ACC112 (cell line): ENCODE results near the gene ARAP1.

ENCODE experiments used
- H2AFZ ChIP-seq: fragments of 200-600 bp; sonication (generic); one replicate; pipeline ENCODE4 v1.6.0; 2017; ENCODE audit warnings: antibody characterized with exemption, low read length; ENCODE audit not compliant: unreplicated experiment
- H3K27ac ChIP-seq: fragments of 200-600 bp; sonication (generic); 2 replicates; pipeline ENCODE4 v1.5.1; 2014; ENCODE audit warnings: low read depth, mild to moderate bottlenecking, antibody characterized with exemption, low read length, moderate library complexity
- H3K27me3 ChIP-seq: fragments of 200-600 bp; sonication (generic); 2 replicates; pipeline ENCODE4 v1.6.1; 2014; ENCODE audit warnings: mild to moderate bottlenecking, antibody characterized with exemption, low read length, moderate library complexity, mixed read lengths; ENCODE audit not compliant: insufficient read depth
- H3K36me3 ChIP-seq: fragments of 200-600 bp; sonication (generic); 2 replicates; pipeline ENCODE4 v1.6.1; 2016; ENCODE audit warnings: mild to moderate bottlenecking, antibody characterized with exemption, low read length, moderate library complexity, mixed read lengths; ENCODE audit not compliant: insufficient read depth
- H3K4me1 ChIP-seq: fragments of 200-600 bp; sonication (generic); one replicate; pipeline ENCODE4 v1.6.1; 2016; ENCODE audit warnings: low read length, mixed read lengths; ENCODE audit not compliant: insufficient read depth, unreplicated experiment, control insufficient read depth
- H3K4me3 ChIP-seq: fragments of 200-600 bp; sonication (generic); 2 replicates; pipeline ENCODE4 v1.5.1; 2014; ENCODE audit warnings: mild to moderate bottlenecking, low read depth, low read length
- H3K79me2 ChIP-seq: fragments of 200-600 bp; sonication (generic); one replicate; pipeline ENCODE4 v1.6.0; 2016; ENCODE audit warnings: low read length; ENCODE audit not compliant: control insufficient read depth, unreplicated experiment, insufficient read depth

Gene ARAP1

GRCh38 chr11:72688929-72689328, 63.3 kb downstream of the ARAP1 start:
- Histone ChIP-seq H2AFZ (no peak overlapping the region), H3K4me3 (no peak overlapping the region), H3K4me1 (peaks cover 11% of the 10 kb centered on the region), H3K79me2 (no peaks in the 10 kb centered on the region), H3K27me3 (no peaks in the 10 kb centered on the region), H3K27ac (no peak overlapping the region), H3K36me3 (peaks cover 6% of the 10 kb centered on the region; the same call in 1 of the 2 replicates)

DNA sequence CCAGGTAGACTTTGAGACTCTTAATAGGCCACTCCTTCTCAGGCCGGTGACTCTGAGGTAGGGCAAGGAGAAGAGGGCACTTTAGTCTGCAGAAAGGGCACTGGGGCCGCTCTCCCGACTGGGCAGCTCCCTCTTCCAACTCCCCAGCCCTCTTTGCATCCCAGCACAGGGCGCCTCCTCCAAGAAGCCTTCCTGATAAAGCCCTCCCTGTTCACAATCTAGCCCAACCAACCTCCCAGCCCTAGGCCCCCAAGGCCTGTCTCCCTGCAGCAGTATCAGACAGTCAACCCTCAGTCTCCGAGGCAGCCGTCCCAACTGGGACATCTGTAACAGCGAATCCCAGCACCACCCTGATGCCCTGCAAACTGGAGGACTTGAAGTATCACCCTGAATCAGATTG, 63.7 kb downstream of the ARAP1 start:
- H3K27ac ChIP-seq = no peak overlapping the region
- peaks cover 13% of the 10 kb centered on the region for H3K4me1 ChIP-seq
- no peak overlapping the region for H3K4me3 ChIP-seq
- H3K79me2 ChIP-seq = no peaks in the 10 kb centered on the region
- H3K36me3 ChIP-seq = peaks cover 6% of the 10 kb centered on the region; the same call in 1 of the 2 replicates
- H3K27me3 ChIP-seq = no peaks in the 10 kb centered on the region
- no peak overlapping the region for H2AFZ ChIP-seq

GRCh38 chr11:72687326-72687725, 64.9 kb downstream of the ARAP1 start:
- H3K4me3 ChIP-seq = no peak overlapping the region
- no peak overlapping the region for H2AFZ ChIP-seq
- no peaks in the 10 kb centered on the region for H3K79me2 ChIP-seq
- H3K27me3 ChIP-seq = no peaks in the 10 kb centered on the region
- H3K4me1 ChIP-seq = peaks cover 13% of the 10 kb centered on the region
- H3K27ac ChIP-seq = no peak overlapping the region
- H3K36me3 ChIP-seq = no peaks in the 10 kb centered on the region

DNA sequence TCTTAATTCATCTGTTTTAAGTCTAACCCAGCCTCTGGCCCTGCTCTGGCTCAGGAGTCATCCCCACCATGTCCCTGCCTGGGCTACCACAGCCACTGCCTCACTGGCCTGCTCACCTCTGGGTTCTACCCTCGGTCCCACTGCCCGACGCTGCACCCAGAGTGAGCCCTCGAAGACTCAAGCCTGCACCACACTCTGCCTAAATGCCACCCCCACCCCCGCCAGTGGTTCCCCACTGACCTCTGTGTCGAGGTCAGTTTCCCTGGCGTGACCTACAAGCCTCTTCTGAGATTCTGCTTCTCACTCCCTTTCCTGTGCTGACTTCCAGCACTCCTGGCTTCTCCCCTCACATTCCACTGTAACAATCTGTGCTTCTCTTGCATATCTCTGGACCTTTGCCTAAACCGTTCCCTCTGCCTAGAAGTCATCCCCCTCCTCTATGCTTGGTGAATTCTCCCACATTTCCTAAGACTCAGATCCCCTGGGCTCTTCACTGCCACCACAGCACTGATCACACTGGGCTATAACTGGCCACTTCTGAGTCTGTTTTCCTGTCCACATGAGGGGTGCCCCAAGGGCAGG, 65.5 kb downstream of the ARAP1 start:
- H3K36me3 ChIP-seq = no peaks in the 10 kb centered on the region
- no peak overlapping the region for H3K4me3 ChIP-seq
- H3K4me1 ChIP-seq = peaks cover 13% of the 10 kb centered on the region
- H3K27ac ChIP-seq = no peak overlapping the region
- H3K27me3 ChIP-seq = no peaks in the 10 kb centered on the region
- no peak overlapping the region for H2AFZ ChIP-seq
- no peaks in the 10 kb centered on the region for H3K79me2 ChIP-seq

DNA sequence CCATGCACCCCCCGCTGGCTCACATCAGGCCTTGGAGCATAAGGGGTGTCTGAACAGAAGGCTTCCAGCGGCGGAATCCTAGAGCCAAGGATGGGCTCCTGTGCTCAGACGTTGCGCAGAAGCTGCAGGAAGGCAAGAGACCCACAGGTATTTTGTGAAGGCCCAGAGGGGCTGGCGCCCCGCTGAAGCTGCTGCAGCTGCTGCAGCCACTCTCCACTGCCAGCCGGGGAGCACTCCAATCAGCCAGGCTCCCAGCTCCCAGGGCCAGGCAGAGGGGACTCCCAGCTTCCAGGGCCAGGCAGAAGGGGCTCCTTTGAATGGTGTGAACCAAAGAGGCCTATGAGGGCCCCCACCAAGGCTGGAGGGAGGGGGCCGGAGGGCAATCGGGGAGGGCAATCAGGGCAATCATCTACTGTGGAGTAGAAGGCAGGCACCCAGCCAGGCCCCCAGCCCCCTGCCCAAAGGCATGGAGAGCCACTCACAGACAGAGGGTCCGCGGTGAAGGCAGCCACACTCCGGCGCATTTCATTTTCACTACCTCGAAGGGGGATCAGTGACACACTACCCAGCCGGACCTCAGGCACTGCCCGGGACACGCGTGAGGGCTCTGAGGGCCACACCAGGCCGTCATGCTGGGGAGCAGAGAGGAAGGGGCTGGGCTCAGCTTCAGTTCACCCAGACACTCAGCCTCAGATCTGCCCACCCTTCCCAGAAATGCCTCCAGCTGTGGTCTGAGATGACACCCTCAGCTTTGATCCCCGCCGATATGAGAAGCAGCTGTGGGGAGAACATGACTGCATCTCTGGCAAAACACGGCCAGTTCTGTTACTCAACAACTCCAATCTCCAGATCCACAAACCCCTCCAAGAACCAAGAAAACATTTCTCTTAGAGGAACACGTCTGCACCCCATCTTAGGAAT, 66.4 kb downstream of the ARAP1 start:
- Histone ChIP-seq H3K36me3 (no peaks in the 10 kb centered on the region), H3K79me2 (no peaks in the 10 kb centered on the region), H3K4me1 (peaks cover 13% of the 10 kb centered on the region), H3K27me3 (no peaks in the 10 kb centered on the region), H2AFZ (no peak overlapping the region), H3K4me3 (no peak overlapping the region), H3K27ac (no peak overlapping the region)

GRCh38 chr11:72684236-72684912, 67.8 kb downstream of the ARAP1 start:
- Histone ChIP-seq H3K27me3 (peaks cover 11% of the 10 kb centered on the region; the same call in 1 of the 2 replicates), H3K4me3 (no peak overlapping the region), H3K79me2 (no peaks in the 10 kb centered on the region), H3K36me3 (no peaks in the 10 kb centered on the region), H3K27ac (no peak overlapping the region), H2AFZ (no peak overlapping the region), H3K4me1 (peaks cover 13% of the 10 kb centered on the region)

GRCh38 chr11:72683782-72684200, 68.4 kb downstream of the ARAP1 start:
- Histone ChIP-seq H3K27me3 (peaks cover 17% of the 10 kb centered on the region), H3K4me1 (peaks cover 13% of the 10 kb centered on the region), H3K79me2 (no peaks in the 10 kb centered on the region), H2AFZ (no peak overlapping the region), H3K36me3 (no peaks in the 10 kb centered on the region), H3K4me3 (no peak overlapping the region), H3K27ac (no peak overlapping the region)

DNA sequence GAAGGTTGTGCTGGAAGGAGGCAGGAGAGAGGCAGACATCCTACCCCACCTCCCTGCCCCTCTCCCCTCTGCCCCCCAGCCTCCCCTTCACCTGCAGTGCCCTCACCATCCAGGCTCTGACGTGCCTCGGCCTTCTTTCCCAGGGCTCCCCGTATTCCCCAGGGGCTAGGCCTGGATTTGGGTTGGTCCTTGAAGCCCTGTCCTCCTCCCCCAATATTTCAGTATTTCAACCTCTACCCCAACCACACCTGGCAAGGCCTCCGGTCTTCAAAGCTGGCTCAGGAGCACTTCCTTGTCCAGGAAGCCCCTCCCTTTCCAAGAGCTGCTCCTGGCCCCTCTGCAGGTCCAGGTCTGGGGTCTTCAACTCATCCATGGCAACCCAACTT, 69.4 kb downstream of the ARAP1 start:
- Histone ChIP-seq H3K27ac (no peak overlapping the region), H3K27me3 (peaks cover 26% of the 10 kb centered on the region), H3K4me1 (peaks cover 13% of the 10 kb centered on the region), H3K36me3 (no peaks in the 10 kb centered on the region), H3K79me2 (no peaks in the 10 kb centered on the region), H3K4me3 (no peak overlapping the region), H2AFZ (no peak overlapping the region)

- no peak overlapping the region for H3K27ac ChIP-seq
- H2AFZ ChIP-seq = no peak overlapping the region
- peaks cover 13% of the 10 kb centered on the region for H3K4me1 ChIP-seq
- H3K4me3 ChIP-seq = no peak overlapping the region
- no peaks in the 10 kb centered on the region for H3K79me2 ChIP-seq
- H3K27me3 ChIP-seq = peaks cover 31% of the 10 kb centered on the region
- H3K36me3 ChIP-seq = no peaks in the 10 kb centered on the region
Observed at GRCh38 chr11:72682238-72682857, 69.9 kb downstream of the ARAP1 start.
